A673 (cell line): Measurements from ENCODE around the gene NUBPL. TPM values are rescaled to one million over a fixed set of nuclear protein-coding genes. Genes with fewer than 3 reads are reported as not detected.

Experiments
- BruUV-seq: library from RNA; stranded (reverse); fragments of 400-500 nt; replicated peaks from 2 replicates; lab custom pipeline; 2021; lab: Mats Ljungman, UMichigan
- CTCF ChIA-PET: fragments of 300-600 bp; sonication (Branson Sonifier 250); formaldehyde crosslinking; loops from one replicate; lab custom pipeline; 2022; ENCODE audit warnings: antibody characterized with exemption; lab: Charles Lee
- POLR2A ChIA-PET: fragments of 300-600 bp; sonication (Branson Sonifier 250); formaldehyde crosslinking; loops from one replicate; lab custom pipeline; 2022; ENCODE audit warnings: antibody characterized with exemption; ENCODE audit not compliant: low non-redundant PET; lab: Charles Lee
- DNase-seq: peaks from one replicate; pipeline ENCODE4 v3.0.0-alpha.2; 2015; ENCODE audit warnings: low spot score
- H3K27ac ChIP-seq: fragments of 200-600 bp; sonication (generic); 2 replicates; pipeline ENCODE4 v1.5.1; 2016; ENCODE audit warnings: mixed run types, low read depth, mild to moderate bottlenecking, mixed read lengths, antibody characterized with exemption, low read length; ENCODE audit not compliant: poor library complexity, severe bottlenecking
- H3K27me3 ChIP-seq: fragments of 200-600 bp; sonication (generic); replicated peaks from 2 replicates; pipeline ENCODE4 v1.6.1; 2017; ENCODE audit warnings: mixed run types, low read depth, mild to moderate bottlenecking, mixed read lengths, antibody characterized with exemption, low read length; ENCODE audit not compliant: insufficient read depth, poor library complexity
- H3K36me3 ChIP-seq: fragments of 200-600 bp; sonication (generic); 2 replicates; pipeline ENCODE4 v1.6.1; 2016; ENCODE audit warnings: mixed run types, mild to moderate bottlenecking, mixed read lengths, antibody characterized with exemption, low read length; ENCODE audit not compliant: insufficient read depth, poor library complexity, severe bottlenecking
- H3K4me1 ChIP-seq: fragments of 200-600 bp; sonication (generic); 2 replicates; pipeline ENCODE4 v1.6.1; 2017; ENCODE audit warnings: mixed run types, mild to moderate bottlenecking, mixed read lengths, antibody characterized with exemption, low read length; ENCODE audit not compliant: insufficient read depth, poor library complexity, severe bottlenecking
- H3K4me3 ChIP-seq: fragments of 200-600 bp; sonication (generic); 2 replicates; pipeline ENCODE4 v1.5.1; 2016; ENCODE audit warnings: low read depth, mixed run types, mild to moderate bottlenecking, mixed read lengths, low read length; ENCODE audit not compliant: poor library complexity, severe bottlenecking
- H3K9me3 ChIP-seq: fragments of 200-600 bp; sonication (generic); 2 replicates; pipeline ENCODE4 v1.6.1; 2016; ENCODE audit warnings: mixed run types, low read depth, mild to moderate bottlenecking, mixed read lengths, antibody characterized with exemption, low read length; ENCODE audit not compliant: poor library complexity, severe bottlenecking
- EZH2 ChIP-seq: fragments of 200-600 bp; sonication (generic); IDR thresholded peaks from 2 replicates; pipeline ENCODE4 v1.6.1; 2017; ENCODE audit warnings: borderline replicate concordance, low read depth, mild to moderate bottlenecking, mixed read lengths, antibody characterized with exemption, low read length; ENCODE audit not compliant: poor library complexity, severe bottlenecking
- intact Hi-C: fragments of 100-400 bp; cut with micrococcal nuclease; formaldehyde crosslinking; loops from one replicate; pipeline ENCODE4 v1.10.0; 2022; ENCODE audit not compliant: unreplicated experiment
- total RNA-seq: library from RNA; stranded (reverse); gene quantifications from 2 replicates; pipeline ENCODE4 v1.2.3, GENCODE V29; 2021
- TF ChIP-seq, protein P1 (sequence below): fragments of 300-800, 200-600 bp; sonication (generic); conservative IDR thresholded peaks from 2 replicates; pipeline ENCODE4 v1.5.1; 2017; ENCODE audit warnings: low read depth, mild to moderate bottlenecking, antibody characterized with exemption, low read length, moderate library complexity, mixed read lengths

The NUBPL gene
- total RNA-seq, 1 experiment from 2014 or later = 15.5 TPM

DNA sequence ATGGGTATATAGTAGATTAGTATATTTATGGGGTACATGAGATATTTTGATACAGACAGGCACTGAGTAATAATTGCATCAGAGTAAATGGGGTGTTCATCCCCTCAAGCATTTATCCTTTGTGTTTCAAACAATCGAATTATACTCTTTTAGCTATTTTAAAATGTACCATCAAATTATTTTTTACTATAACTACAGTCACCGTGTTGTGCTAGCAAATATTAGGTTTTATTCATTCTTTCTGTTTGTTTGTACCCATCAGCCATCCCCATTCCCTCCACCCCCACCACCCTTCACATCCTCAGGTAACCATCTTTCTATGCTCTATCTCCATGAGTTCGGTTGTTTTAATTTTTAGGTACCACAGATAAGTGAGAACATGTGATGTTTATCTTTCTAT is 115.8 kb downstream of the NUBPL start:
- Histone ChIP-seq H3K27me3 (no peaks in the 10 kb centered on the region), H3K9me3 (no peaks in the 10 kb centered on the region), H3K27ac (no peak overlapping the region), H3K4me3 (no peak overlapping the region), H3K36me3 (no peaks in the 10 kb centered on the region), H3K4me1 (no peaks in the 10 kb centered on the region)
- ChIA-PET POLR2A (no interaction called here), CTCF (no interaction called here)
- intact Hi-C loops = no loop called here
- no peak for DNase-seq
- BruUV-seq = no TSS peak
- TF ChIP-seq, protein P1, sequence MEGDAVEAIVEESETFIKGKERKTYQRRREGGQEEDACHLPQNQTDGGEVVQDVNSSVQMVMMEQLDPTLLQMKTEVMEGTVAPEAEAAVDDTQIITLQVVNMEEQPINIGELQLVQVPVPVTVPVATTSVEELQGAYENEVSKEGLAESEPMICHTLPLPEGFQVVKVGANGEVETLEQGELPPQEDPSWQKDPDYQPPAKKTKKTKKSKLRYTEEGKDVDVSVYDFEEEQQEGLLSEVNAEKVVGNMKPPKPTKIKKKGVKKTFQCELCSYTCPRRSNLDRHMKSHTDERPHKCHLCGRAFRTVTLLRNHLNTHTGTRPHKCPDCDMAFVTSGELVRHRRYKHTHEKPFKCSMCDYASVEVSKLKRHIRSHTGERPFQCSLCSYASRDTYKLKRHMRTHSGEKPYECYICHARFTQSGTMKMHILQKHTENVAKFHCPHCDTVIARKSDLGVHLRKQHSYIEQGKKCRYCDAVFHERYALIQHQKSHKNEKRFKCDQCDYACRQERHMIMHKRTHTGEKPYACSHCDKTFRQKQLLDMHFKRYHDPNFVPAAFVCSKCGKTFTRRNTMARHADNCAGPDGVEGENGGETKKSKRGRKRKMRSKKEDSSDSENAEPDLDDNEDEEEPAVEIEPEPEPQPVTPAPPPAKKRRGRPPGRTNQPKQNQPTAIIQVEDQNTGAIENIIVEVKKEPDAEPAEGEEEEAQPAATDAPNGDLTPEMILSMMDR = no peak
- TF ChIP-seq EZH2 = no peak

DNA sequence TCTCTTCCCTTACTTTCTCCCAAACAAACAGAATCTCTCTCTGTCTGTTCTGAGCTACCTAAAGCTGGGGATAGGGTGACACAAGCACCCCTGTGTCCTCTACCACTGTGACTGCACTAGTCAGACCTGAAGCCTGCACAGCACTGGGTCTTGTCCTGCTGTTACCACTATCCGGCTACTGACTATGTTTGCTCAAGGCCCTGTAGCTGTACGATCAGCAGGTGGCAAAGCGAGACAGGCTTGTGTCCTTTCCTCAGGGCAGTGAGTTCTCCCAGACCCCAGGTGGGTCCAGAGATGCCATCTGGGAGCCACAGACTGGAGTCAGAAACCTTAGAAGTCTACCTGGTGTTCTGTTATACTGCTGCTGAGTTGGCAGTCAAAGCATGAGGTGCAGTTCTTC is 116.4 kb downstream of the NUBPL start:
- no TSS peak for BruUV-seq
- H3K4me3 ChIP-seq = no peak overlapping the region
- intact Hi-C loops = no loop called here
- no peaks in the 10 kb centered on the region for H3K27me3 ChIP-seq
- no peaks in the 10 kb centered on the region for H3K4me1 ChIP-seq
- no peak for DNase-seq
- ChIA-PET CTCF (no interaction called here), POLR2A (no interaction called here)
- TF ChIP-seq, protein P1 = no peak
- no peak for TF ChIP-seq EZH2
- H3K36me3 ChIP-seq = no peaks in the 10 kb centered on the region
- no peaks in the 10 kb centered on the region for H3K9me3 ChIP-seq
- H3K27ac ChIP-seq = no peak overlapping the region

DNA sequence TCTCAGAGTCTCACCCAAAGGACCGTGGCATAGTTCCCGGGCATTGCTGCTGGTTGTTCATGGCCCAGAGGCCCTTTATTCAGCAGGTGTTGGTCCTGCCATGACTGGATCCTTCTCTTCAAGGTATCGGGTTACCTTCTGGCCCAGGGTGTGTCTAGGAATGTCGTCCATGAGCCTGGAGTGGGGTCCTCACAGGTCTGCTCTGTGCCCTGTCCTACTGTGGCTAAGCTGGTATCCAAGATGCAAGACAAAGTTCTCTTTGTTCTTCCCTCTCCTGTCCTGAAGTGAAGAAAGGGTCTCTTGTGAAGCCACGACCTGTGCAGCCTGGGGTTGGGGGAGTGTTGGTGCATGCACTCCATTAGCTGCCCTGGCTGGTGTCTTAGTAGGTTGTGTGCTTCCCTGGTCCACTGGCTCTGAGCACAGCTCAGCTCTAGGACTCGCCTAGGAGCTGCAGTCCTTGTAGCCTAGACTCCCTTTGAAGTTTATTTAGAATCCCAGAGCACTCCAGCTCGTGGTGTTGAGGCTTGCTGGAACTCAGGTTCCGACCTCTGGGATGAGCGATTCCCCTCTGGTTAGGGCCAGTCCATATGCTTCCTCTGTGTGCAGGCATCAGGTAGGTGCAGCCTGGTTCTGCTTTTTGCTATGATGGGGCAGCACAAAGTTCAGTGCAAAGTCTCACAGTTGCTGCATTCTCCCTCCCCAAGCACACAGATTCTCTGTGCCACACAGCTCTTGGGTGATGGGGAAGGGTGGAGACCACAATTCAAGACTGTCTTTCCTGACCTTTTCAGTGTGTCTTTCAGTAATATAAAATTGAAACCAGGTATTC is 117.4 kb downstream of the NUBPL start:
- POLR2A ChIA-PET = no interaction called here
- no peak for DNase-seq
- intact Hi-C loops = no loop called here
- no peaks in the 10 kb centered on the region for H3K36me3 ChIP-seq
- no peaks in the 10 kb centered on the region for H3K9me3 ChIP-seq
- no TSS peak for BruUV-seq
- CTCF ChIA-PET = no interaction called here
- no peak overlapping the region for H3K4me3 ChIP-seq
- no peaks in the 10 kb centered on the region for H3K27me3 ChIP-seq
- TF ChIP-seq EZH2 = no peak
- H3K27ac ChIP-seq = no peak overlapping the region
- H3K4me1 ChIP-seq = no peaks in the 10 kb centered on the region
